ENCODE measurements around the gene C1orf52. TPM values are rescaled to one million over a fixed set of nuclear protein-coding genes. Genes with fewer than 3 reads are reported as not detected.
A peak's percentile ranks its signal among the peaks of the same experiment; 100 is the strongest.

C1orf52 gene
- total and polyA plus RNA-seq, 7 donors: 10.2 to 28.8 (median 15.1) TPM

- Histone ChIP-seq H3K27ac (peak overlapping the region; percentile 97), H3K4me1 (peaks cover 14% of the 10 kb centered on the region), H3K9me3 (no peaks in the 10 kb centered on the region), H3K27me3 (ENCODE audit: insufficient read depth in 3 of 3, low read length in 2 of 3) (no peaks in the 10 kb centered on the region), H3K36me3 (ENCODE audit: insufficient read depth in 1 of 2, low read depth in 1 of 2) (peaks cover 0 to 6% of the 10 kb centered on the region in 2 donors), H3K4me3 (peak overlapping the region; percentile 87)
- 60 to 64% (median 60%) methylated on average over 11 of the region's 11 CpGs for WGBS, 3 donors
- no peak for DNase-seq
- no peak for ATAC-seq
- TF ChIP-seq, protein P1, sequence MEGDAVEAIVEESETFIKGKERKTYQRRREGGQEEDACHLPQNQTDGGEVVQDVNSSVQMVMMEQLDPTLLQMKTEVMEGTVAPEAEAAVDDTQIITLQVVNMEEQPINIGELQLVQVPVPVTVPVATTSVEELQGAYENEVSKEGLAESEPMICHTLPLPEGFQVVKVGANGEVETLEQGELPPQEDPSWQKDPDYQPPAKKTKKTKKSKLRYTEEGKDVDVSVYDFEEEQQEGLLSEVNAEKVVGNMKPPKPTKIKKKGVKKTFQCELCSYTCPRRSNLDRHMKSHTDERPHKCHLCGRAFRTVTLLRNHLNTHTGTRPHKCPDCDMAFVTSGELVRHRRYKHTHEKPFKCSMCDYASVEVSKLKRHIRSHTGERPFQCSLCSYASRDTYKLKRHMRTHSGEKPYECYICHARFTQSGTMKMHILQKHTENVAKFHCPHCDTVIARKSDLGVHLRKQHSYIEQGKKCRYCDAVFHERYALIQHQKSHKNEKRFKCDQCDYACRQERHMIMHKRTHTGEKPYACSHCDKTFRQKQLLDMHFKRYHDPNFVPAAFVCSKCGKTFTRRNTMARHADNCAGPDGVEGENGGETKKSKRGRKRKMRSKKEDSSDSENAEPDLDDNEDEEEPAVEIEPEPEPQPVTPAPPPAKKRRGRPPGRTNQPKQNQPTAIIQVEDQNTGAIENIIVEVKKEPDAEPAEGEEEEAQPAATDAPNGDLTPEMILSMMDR (IDR thresholded peaks at IDR 0.05): no peak
- intact Hi-C loops (cut with DNase I): no loop called here
Observed at GRCh38 chr1:85276978-85277639, 17.6 kb upstream of the C1orf52 start.

GRCh38 chr1:85276215-85276977 lies 16.9 kb upstream of the C1orf52 start, which contains the start of gene BCL10:
Gene BCL10, minus strand, starts transcription at chr1:85276632. Its CDS starts 280 bp downstream, at chr1:85276352.
- Histone ChIP-seq H3K4me1 (peaks cover 14% of the 10 kb centered on the region), H3K27me3 (ENCODE audit: insufficient read depth in 3 of 3, low read length in 2 of 3) (no peaks in the 10 kb centered on the region), H3K4me3 (peak within 1 kb of the TSS; percentile 87), H3K9me3 (no peaks in the 10 kb centered on the region), H3K27ac (peak within 1 kb of the TSS; percentile 97), H3K36me3 (ENCODE audit: insufficient read depth in 1 of 2, low read depth in 1 of 2) (peaks cover 0 to 7% of the 10 kb centered on the region in 2 donors)
- TF ChIP-seq, protein P1 (IDR thresholded peaks at IDR 0.05): no peak
- intact Hi-C loops (cut with DNase I): no loop called here
- DNase-seq: peak; percentile 99
- WGBS, 3 donors: 0% methylated on average over 58 to 78 of the region's 78 CpGs
- ATAC-seq: peak; percentile 96 to 98 (median 98)

GRCh38 chr1:85275701-85276214 lies 16.3 kb upstream of the C1orf52 start:
- H3K27ac ChIP-seq: peak overlapping the region; percentile 97
- H3K27me3 ChIP-seq (ENCODE audit: insufficient read depth in 3 of 3, low read length in 2 of 3): no peaks in the 10 kb centered on the region
- peaks cover 0 to 14% of the 10 kb centered on the region in 2 donors for H3K36me3 ChIP-seq (ENCODE audit: insufficient read depth in 1 of 2, low read depth in 1 of 2)
- H3K9me3 ChIP-seq: no peaks in the 10 kb centered on the region
- intact Hi-C loops (cut with DNase I): no loop called here
- DNase-seq (no peak), ATAC-seq (peak in 1 of 4 donors; percentile 3)
- WGBS, 3 donors: 2 to 3% (median 2%) methylated on average over 13 of the region's 13 CpGs
- H3K4me1 ChIP-seq: peaks cover 14% of the 10 kb centered on the region
- peak overlapping the region; percentile 87 for H3K4me3 ChIP-seq
- TF ChIP-seq, protein P1 (IDR thresholded peaks at IDR 0.05): no peak

DNA sequence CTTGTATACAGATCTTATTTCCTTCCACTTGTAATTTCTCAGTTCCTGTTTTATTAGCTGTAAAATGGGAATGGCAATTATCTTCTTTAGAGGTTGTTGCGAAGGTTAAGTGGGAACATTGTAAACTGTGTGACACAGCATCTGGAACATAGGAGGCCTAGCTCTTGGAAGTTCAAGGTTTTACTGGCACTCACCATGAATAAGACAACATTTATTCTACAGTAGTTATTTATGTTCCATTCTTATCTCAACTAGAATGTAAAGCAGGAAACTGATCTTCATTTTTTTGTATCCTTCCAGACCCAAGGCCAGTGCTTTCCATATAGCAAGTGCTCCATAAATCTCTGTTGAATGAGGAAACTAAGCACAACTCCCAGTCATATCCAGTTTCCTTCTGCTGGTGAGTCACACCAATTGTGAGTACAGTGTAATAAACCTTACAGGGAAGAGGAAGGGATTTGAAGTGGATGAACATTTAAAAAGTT lies 15.5 kb upstream of the C1orf52 start:
- DNase-seq (no peak), ATAC-seq (peak in 2 of 4 donors; percentile 25 to 57)
- 50 to 83% (median 73%) methylated on average over 1 of the region's 1 CpG for WGBS, 3 donors
- peaks cover 0 to 21% of the 10 kb centered on the region in 2 donors for H3K36me3 ChIP-seq (ENCODE audit: insufficient read depth in 1 of 2, low read depth in 1 of 2)
- no peaks in the 10 kb centered on the region for H3K27me3 ChIP-seq (ENCODE audit: insufficient read depth in 3 of 3, low read length in 2 of 3)
- H3K4me3 ChIP-seq: peak overlapping the region; percentile 87
- peaks cover 14% of the 10 kb centered on the region for H3K4me1 ChIP-seq
- intact Hi-C loops (cut with DNase I): no loop called here
- TF ChIP-seq, protein P1 (IDR thresholded peaks at IDR 0.05): no peak
- no peaks in the 10 kb centered on the region for H3K9me3 ChIP-seq
- peak overlapping the region; percentile 97 for H3K27ac ChIP-seq
